GM12878 (cell line): ENCODE results near the gene CFAP157. TPM values are rescaled to one million over a fixed set of nuclear protein-coding genes. Genes with fewer than 3 reads are reported as not detected.

ENCODE experiments used
- ATAC-seq: fragments of 200-7000 bp; cut with Tn5 transposase; 3 replicates; pipeline ENCODE4 v1.9.1; 2020; ENCODE audit warnings: mild to moderate bottlenecking, moderate library complexity
- BruUV-seq: library from RNA; stranded (reverse); fragments of 400-500 nt; replicated peaks from 2 replicates; lab custom pipeline; 2021; lab: Mats Ljungman, UMichigan
- CTCF ChIA-PET: fragments of 300-600 bp; sonication (Branson Sonifier 250); formaldehyde crosslinking; extraction: SDS; loops from one replicate; lab custom pipeline; 2021; ENCODE audit warnings: inconsistent platforms; lab: Yijun Ruan, JAX
- POLR2A ChIA-PET: fragments of 350-600 bp; formaldehyde crosslinking; extraction: SDS; loops from one replicate; lab custom pipeline; 2021; ENCODE audit warnings: inconsistent platforms; lab: Charles Lee
- RAD21 ChIA-PET: fragments of 300-600 bp; sonication (Branson Sonifier 250); formaldehyde crosslinking; loops from one replicate; lab custom pipeline; 2023; ENCODE audit warnings: antibody characterized with exemption; ENCODE audit not compliant: unreplicated experiment; lab: Charles Lee
- SMC1A ChIA-PET: fragments of 300-600 bp; sonication (Branson Sonifier 250); formaldehyde crosslinking; loops from one replicate; lab custom pipeline; 2023; ENCODE audit not compliant: unreplicated experiment, uncharacterized antibody; lab: Charles Lee
- DNase-seq: peaks from one replicate; pipeline ENCODE4 v3.0.0-alpha.2; 2011; ENCODE audit warnings: low read depth, low spot score
- FAIRE-seq: peaks from 3 replicates; lab custom pipeline; 2011; peaks lifted over from hg19 to GRCh38; lab: Jason Lieb, UNC
- H2AFZ ChIP-seq: 2 replicates; pipeline ENCODE4 v1.6.0; 2011; ENCODE audit warnings: low read depth, low read length, control low read depth; ENCODE audit not compliant: control insufficient read depth
- H3K27ac ChIP-seq: 2 replicates; pipeline ENCODE4 v1.5.1; 2011; ENCODE audit warnings: control low read depth; ENCODE audit not compliant: control insufficient read depth, insufficient read depth
- H3K27me3 ChIP-seq, 2 experiments: replicated peaks in 1 of 2; 2 replicates each; pipeline versions ENCODE4 v1.6.0 to v1.6.1; 2011; ENCODE audit warnings: low read length in 1 of 2; ENCODE audit not compliant: control insufficient read depth in 2 of 2, insufficient read depth in 2 of 2
- H3K36me3 ChIP-seq, 2 experiments: 2 replicates each; pipeline ENCODE4 v1.5.1; 2011; ENCODE audit warnings: low read length in 1 of 2; ENCODE audit not compliant: control insufficient read depth in 2 of 2, insufficient read depth in 2 of 2
- H3K4me1 ChIP-seq: 2 replicates; pipeline ENCODE4 v1.6.1; 2011; ENCODE audit warnings: mild to moderate bottlenecking, low read length, moderate library complexity, mixed read lengths; ENCODE audit not compliant: control insufficient read depth, insufficient read depth
- H3K4me2 ChIP-seq: 2 replicates; pipeline ENCODE4 v1.6.0; 2011; ENCODE audit warnings: control low read depth; ENCODE audit not compliant: control insufficient read depth, insufficient read depth
- H3K4me3 ChIP-seq: fragments of 200-600 bp; sonication (generic); 2 replicates; pipeline ENCODE4 v1.5.1; 2016
- H3K79me2 ChIP-seq: 2 replicates; pipeline ENCODE4 v1.6.0; 2011; ENCODE audit warnings: low read length; ENCODE audit not compliant: control insufficient read depth, insufficient read depth
- H3K9ac ChIP-seq: 2 replicates; pipeline ENCODE4 v1.8.0; 2011; ENCODE audit warnings: low read length, control low read depth, mixed read lengths; ENCODE audit not compliant: control insufficient read depth, insufficient read depth
- H3K9me3 ChIP-seq: replicated peaks from 3 replicates; pipeline ENCODE4 v1.5.1; 2011; ENCODE audit warnings: mild to moderate bottlenecking, low read length; ENCODE audit not compliant: control insufficient read depth, insufficient read depth
- H4K20me1 ChIP-seq: 2 replicates; pipeline ENCODE4 v1.6.0; 2011; ENCODE audit not compliant: control insufficient read depth, insufficient read depth
- ATF7 ChIP-seq: fragments of 450-650 bp; IDR thresholded peaks from 2 replicates; pipeline ENCODE4 v1.6.1; 2016; ENCODE audit warnings: low read depth, mild to moderate bottlenecking
- IRF5 ChIP-seq: fragments of 450-650 bp; IDR thresholded peaks from 2 replicates; pipeline ENCODE4 v1.6.1; 2017; ENCODE audit warnings: borderline replicate concordance
- RELB ChIP-seq: fragments of 450-650 bp; IDR thresholded peaks from 2 replicates; pipeline ENCODE4 v1.6.1; 2017; ENCODE audit warnings: low read depth, mild to moderate bottlenecking, moderate library complexity
- SREBF2 ChIP-seq: IDR thresholded peaks from 2 replicates; pipeline ENCODE4 v1.6.1; 2012; ENCODE audit warnings: mild to moderate bottlenecking, low read length
- USF2 ChIP-seq: IDR thresholded peaks from 2 replicates; pipeline ENCODE4 v1.6.1; 2011; ENCODE audit warnings: low read depth, low read length, improper control_type of control experiment, borderline replicate concordance
- WGBS: methylation state at CpG from one replicate; pipeline ENCODE4 v1.1.6; 2016; ENCODE audit warnings: low lambda C conversion rate; ENCODE audit not compliant: insufficient replicate concordance, insufficient coverage; ENCODE audit errors: missing lambda C conversion rate; 5-methylcytosine and 5-hydroxymethylcytosine counted together
- in situ Hi-C: fragments of 300-500 bp; cut with MboI; formaldehyde crosslinking; loops from 9 replicates; pipeline ENCODE4 v1.14.3; 2018; ENCODE audit warnings: mixed read lengths
- intact Hi-C: fragments of 100-400 bp; cut with micrococcal nuclease; formaldehyde crosslinking; loops from one replicate; pipeline ENCODE4 v1.14.2; 2022; ENCODE audit not compliant: unreplicated experiment
- polyA plus RNA-seq, 11 experiments: library from polyadenylated mRNA; depleted of rRNA in 4 of 11; unstranded in 6 of 11; stranded (reverse) in 5 of 11; fragments of >200 nt; fragmentation: Nextera tagmentation in 4 of 11; fragmentation: Illumina TruSeq in 1 of 11; extraction: Ambion mirVana in 4 of 11; extraction: Trizol in 1 of 11; gene quantifications; 1 replicate in 1 of 11; 2 replicates in 10 of 11; pipeline versions ENCODE4 v1.2.1 to v1.2.3, GENCODE V29; 2011 to 2016; ENCODE audit warnings: inconsistent platforms in 2 of 11, missing spikeins in 2 of 11, low read depth in 1 of 11
- total RNA-seq, 4 experiments: library from RNA; depleted of rRNA in 3 of 4; stranded (reverse); fragments of >200 nt in 3 of 4; fragmentation: Illumina TruSeq in 1 of 4; extraction: Trizol in 1 of 4; gene quantifications; 2 replicates each; pipeline versions ENCODE4 v1.2.1 to v1.2.3, GENCODE V29; 2013 to 2021

The CFAP157 gene
- total and polyA plus RNA-seq, 10 of the 15 experiments (the other 5 are each of a cell fraction or from before 2014, with no cell fraction given) = 0.08 to 0.72 TPM; not detected in 8

- no peak for TF ChIP-seq USF2
- TF ChIP-seq IRF5 = no peak
- peak; percentile 99 for TF ChIP-seq ATF7
- peak; percentile 36; the same call in 1 of the 2 replicates for TF ChIP-seq RELB
Observed at GRCh38 chr9:127715470-127716337, 8.9 kb downstream of the CFAP157 start, which contains the start of the genes PTRH1 and TTC16 (continued).

GRCh38 chr9:127716412-127716811 is 9.6 kb downstream of the CFAP157 start:
- SMC1A ChIA-PET = interaction anchor here (0.6 to 1.5 kb wide), 4 partner anchors 13 to 205 kb away, joined by 3 to 6 read pairs (median 4); partner anchors contain the start of gene TOR2A
- no TSS peak for BruUV-seq
- 46% methylated on average over 9 of the region's 9 CpGs for WGBS
- in situ Hi-C loops = no loop called here
- Histone ChIP-seq H3K4me1 (peaks cover 4% of the 10 kb centered on the region; the same call in 1 of the 2 replicates), H2AFZ (peak overlapping the region; percentile 97; the same call in 1 of the 2 replicates), H3K9ac (no peak overlapping the region), H3K27me3 (no peaks in the 10 kb centered on the region), H3K9me3 (no peaks in the 10 kb centered on the region), H3K36me3 (no peaks in the 10 kb centered on the region; a peak in 1 of 4 replicates), H3K4me3 (no peak overlapping the region), H4K20me1 (no peaks in the 10 kb centered on the region), H3K27ac (no peak overlapping the region), H3K4me2 (peak overlapping the region; percentile 88; the same call in 1 of the 2 replicates), H3K79me2 (no peaks in the 10 kb centered on the region)
- CTCF ChIA-PET = interaction anchor here (1.0 to 3.3 kb wide), 4 partner anchors 12 to 153 kb away, joined by 3 to 21 read pairs (median 5); partner anchors contain the start of gene TOR2A
- POLR2A ChIA-PET = interaction anchor here (1.9 kb wide), 1 partner anchor 9 kb away, joined by 8 read pairs; no protein-coding TSS in a partner anchor
- DNase-seq (no peak), FAIRE-seq (no peak), ATAC-seq (no peak)
- intact Hi-C loops = loop anchor here (5.0 kb wide), 1 partner anchor 201 kb away; the partner anchor contains the start of gene ST6GALNAC4
- RAD21 ChIA-PET = interaction anchor here (2.8 kb wide), 1 partner anchor 19 kb away, joined by 19 read pairs; the partner anchor contains the start of gene TOR2A
- TF ChIP-seq SREBF2 = no peak
